Activated CD4-positive, alpha-beta T cell treated with anti-CD3 and anti-CD28 coated beads for 36 hours (primary cell): Measurements from ENCODE around the gene TRPM6. TPM values are rescaled to one million over a fixed set of nuclear protein-coding genes. Genes with fewer than 3 reads are reported as not detected.
A peak's percentile ranks its signal among the peaks of the same experiment; 100 is the strongest.

Experiments used
- ATAC-seq: fragments of 200-7000 bp; cut with Tn5 transposase; one replicate; pipeline ENCODE4 v1.10.0; 2021; ENCODE audit warnings: mild to moderate bottlenecking, moderate library complexity
- CTCF ChIA-PET: fragments of 350-600 bp; sonication (Branson Sonifier 250); formaldehyde crosslinking; loops from one replicate; lab custom pipeline; 2021; ENCODE audit warnings: antibody characterized with exemption; lab: Charles Lee
- POLR2A ChIA-PET: fragments of 350-600 bp; sonication (Branson Sonifier 250); formaldehyde crosslinking; loops from one replicate; lab custom pipeline; 2021; ENCODE audit warnings: antibody characterized with exemption, inconsistent platforms; lab: Charles Lee
- DNase-seq: peaks from one replicate; pipeline ENCODE4 v3.0.0-alpha.2; 2020
- H3K27ac Mint-ChIP-seq: one replicate; pipeline ENCODE4 v1.8.0; 2021; ENCODE audit warnings: mixed read lengths
- H3K27me3 Mint-ChIP-seq: one replicate; pipeline ENCODE4 v1.8.0; 2021; ENCODE audit warnings: mixed read lengths
- H3K36me3 Mint-ChIP-seq: one replicate; pipeline ENCODE4 v1.8.0; 2021; ENCODE audit warnings: low read depth, mixed read lengths
- H3K4me1 Mint-ChIP-seq: one replicate; pipeline ENCODE4 v1.8.0; 2021; ENCODE audit warnings: mixed read lengths
- H3K4me3 Mint-ChIP-seq: one replicate; pipeline ENCODE4 v1.8.0; 2021; ENCODE audit warnings: mild to moderate bottlenecking, moderate library complexity, mixed read lengths
- H3K9me3 Mint-ChIP-seq: one replicate; pipeline ENCODE4 v1.8.0; 2021; ENCODE audit warnings: low read depth, mixed read lengths
- intact Hi-C, 2 experiments: fragments of 100-400 bp; cut with DNase I in 1 of 2; cut with micrococcal nuclease in 1 of 2; formaldehyde crosslinking; loops; one replicate each; pipeline versions ENCODE4 v1.14.2 to v1.15.1; 2022 to 2024; cut with DNase I, micrococcal nuclease
- total RNA-seq, 2 experiments: library from RNA; stranded (reverse); gene quantifications; one replicate each; pipeline ENCODE4 v1.2.3, GENCODE V29; 2021

The TRPM6 gene
- total RNA-seq, 2 experiments from 2014 or later, result 0.07 TPM

GRCh38 chr9:74697535-74697934 lies 190.2 kb downstream of the TRPM6 start:
- CTCF ChIA-PET, result no interaction called here
- ATAC-seq (no peak), DNase-seq (no peak)
- Mint-ChIP-seq H3K4me3 (no peak overlapping the region), H3K9me3 (no peaks in the 10 kb centered on the region), H3K36me3 (no peaks in the 10 kb centered on the region), H3K27ac (no peak overlapping the region), H3K27me3 (peaks cover 25% of the 10 kb centered on the region), H3K4me1 (no peaks in the 10 kb centered on the region)
- intact Hi-C loops, result no loop called here
- POLR2A ChIA-PET, result no interaction called here

- CTCF ChIA-PET, result no interaction called here
- H3K9me3 Mint-ChIP-seq, result no peaks in the 10 kb centered on the region
- ATAC-seq, result peak; percentile 49
- intact Hi-C loops, result no loop called here
- H3K4me1 Mint-ChIP-seq, result no peaks in the 10 kb centered on the region
- DNase-seq, result peak; percentile 12
- H3K27ac Mint-ChIP-seq, result no peak overlapping the region
- H3K36me3 Mint-ChIP-seq, result no peaks in the 10 kb centered on the region
- H3K27me3 Mint-ChIP-seq, result peaks cover 23% of the 10 kb centered on the region
- no peak overlapping the region for H3K4me3 Mint-ChIP-seq
- POLR2A ChIA-PET, result no interaction called here
Observed at GRCh38 chr9:74696520-74696919, 191.2 kb downstream of the TRPM6 start.

GRCh38 chr9:74691058-74691457 lies 196.7 kb downstream of the TRPM6 start:
- H3K4me3 Mint-ChIP-seq, result no peak overlapping the region
- peaks cover 3% of the 10 kb centered on the region for H3K27me3 Mint-ChIP-seq
- DNase-seq, result no peak
- no peak overlapping the region for H3K27ac Mint-ChIP-seq
- H3K4me1 Mint-ChIP-seq, result no peaks in the 10 kb centered on the region
- intact Hi-C loops, result no loop called here
- H3K9me3 Mint-ChIP-seq, result no peaks in the 10 kb centered on the region
- H3K36me3 Mint-ChIP-seq, result no peaks in the 10 kb centered on the region
- ChIA-PET CTCF (no interaction called here), POLR2A (no interaction called here)
- ATAC-seq, result no peak

- ATAC-seq, result no peak
- H3K4me3 Mint-ChIP-seq, result no peak overlapping the region
- no peaks in the 10 kb centered on the region for H3K36me3 Mint-ChIP-seq
- ChIA-PET CTCF (no interaction called here), POLR2A (no interaction called here)
- no peak overlapping the region for H3K27ac Mint-ChIP-seq
- intact Hi-C loops, result no loop called here
- peaks cover 7% of the 10 kb centered on the region for H3K27me3 Mint-ChIP-seq
- H3K4me1 Mint-ChIP-seq, result no peaks in the 10 kb centered on the region
- no peaks in the 10 kb centered on the region for H3K9me3 Mint-ChIP-seq
- no peak for DNase-seq
Observed at GRCh38 chr9:74683322-74683721, 204.4 kb downstream of the TRPM6 start.

GRCh38 chr9:74681906-74682305 lies 205.8 kb downstream of the TRPM6 start:
- Mint-ChIP-seq H3K36me3 (no peaks in the 10 kb centered on the region), H3K27me3 (peaks cover 7% of the 10 kb centered on the region), H3K4me1 (no peaks in the 10 kb centered on the region), H3K27ac (no peak overlapping the region), H3K4me3 (no peak overlapping the region), H3K9me3 (no peaks in the 10 kb centered on the region)
- intact Hi-C loops, result no loop called here
- POLR2A ChIA-PET, result no interaction called here
- DNase-seq, result no peak
- CTCF ChIA-PET, result no interaction called here
- ATAC-seq, result no peak

- intact Hi-C loops, result no loop called here
- ChIA-PET CTCF (no interaction called here), POLR2A (no interaction called here)
- H3K4me1 Mint-ChIP-seq, result no peaks in the 10 kb centered on the region
- no peak overlapping the region for H3K27ac Mint-ChIP-seq
- DNase-seq (no peak), ATAC-seq (no peak)
- H3K4me3 Mint-ChIP-seq, result no peak overlapping the region
- no peaks in the 10 kb centered on the region for H3K36me3 Mint-ChIP-seq
- no peaks in the 10 kb centered on the region for H3K27me3 Mint-ChIP-seq
- no peaks in the 10 kb centered on the region for H3K9me3 Mint-ChIP-seq
Observed at GRCh38 chr9:74674077-74674476, 213.6 kb downstream of the TRPM6 start.

Other genes with a start within 250 kb of the TRPM6 start
- gene C9orf40, start 65.0 kb upstream of the TRPM6 start, total RNA-seq, result 10 to 100 TPM; 14.0 to 19.7 TPM
- gene CARNMT1, start 140.4 kb upstream of the TRPM6 start, total RNA-seq, result 10 to 100 TPM; 27.9 to 35.4 TPM
- gene NMRK1, start 200.2 kb upstream of the TRPM6 start, total RNA-seq, result 10 to 100 TPM; 20.9 to 29.2 TPM
- gene OSTF1, start 200.6 kb upstream of the TRPM6 start, total RNA-seq, result 10 to 100 TPM; 72.6 to 85.5 TPM